GM23338 (cell line): ENCODE measurements around the gene PKP3. TPM values are rescaled to one million over a fixed set of nuclear protein-coding genes. Genes with fewer than 3 reads are reported as not detected.

Source experiments
- ATAC-seq: fragments of 200-7000 bp; cut with Tn5 transposase; 3 replicates; pipeline ENCODE4 v1.9.1; 2020
- DNase-seq: peaks from one replicate; pipeline ENCODE4 v3.0.0-alpha.2; 2015; ENCODE audit warnings: low spot score
- H2AFZ ChIP-seq: fragments of 200-600 bp; sonication (generic); 2 replicates; pipeline ENCODE4 v1.8.0; 2016; ENCODE audit warnings: antibody characterized with exemption, mild to moderate bottlenecking, moderate library complexity
- H3F3A ChIP-seq: fragments of 200-600 bp; sonication (generic); replicated peaks from 2 replicates; pipeline ENCODE4 v1.8.0; 2017; ENCODE audit warnings: antibody characterized with exemption, mixed run types, low read depth
- H3K27ac ChIP-seq: fragments of 200-600 bp; sonication (generic); 2 replicates; pipeline ENCODE4 v1.6.1; 2016; ENCODE audit warnings: low read depth
- H3K27me3 ChIP-seq: fragments of 200-600 bp; sonication (generic); 2 replicates; pipeline ENCODE4 v1.8.0; 2016; ENCODE audit warnings: mild to moderate bottlenecking, mixed run types, moderate library complexity; ENCODE audit not compliant: insufficient read depth
- H3K36me3 ChIP-seq: fragments of 200-600 bp; sonication (generic); 2 replicates; pipeline ENCODE4 v1.8.0; 2016; ENCODE audit warnings: mild to moderate bottlenecking; ENCODE audit not compliant: insufficient read depth
- H3K4me1 ChIP-seq: fragments of 200-600 bp; sonication (generic); 2 replicates; pipeline ENCODE4 v1.8.0; 2016; ENCODE audit warnings: mild to moderate bottlenecking, moderate library complexity; ENCODE audit not compliant: insufficient read depth
- H3K4me2 ChIP-seq: fragments of 200-600 bp; sonication (generic); 2 replicates; pipeline ENCODE4 v1.7.1; 2017; ENCODE audit warnings: mixed run types
- H3K4me3 ChIP-seq: fragments of 200-600 bp; sonication (generic); 2 replicates; pipeline ENCODE4 v1.6.1; 2016; ENCODE audit warnings: mixed run types
- H3K79me2 ChIP-seq: fragments of 200-600 bp; sonication (generic); replicated peaks from 2 replicates; pipeline ENCODE4 v1.8.0; 2017; ENCODE audit warnings: mild to moderate bottlenecking; ENCODE audit not compliant: insufficient read depth
- H3K9me2 ChIP-seq: fragments of 200-600 bp; sonication (generic); 2 replicates; pipeline ENCODE4 v1.8.0; 2017; ENCODE audit not compliant: insufficient read depth
- H4K20me1 ChIP-seq: fragments of 200-600 bp; sonication (generic); replicated peaks from 2 replicates; pipeline ENCODE4 v1.8.0; 2017; ENCODE audit warnings: mild to moderate bottlenecking; ENCODE audit not compliant: insufficient read depth
- H3K27ac Mint-ChIP-seq: 2 replicates; pipeline ENCODE4 v1.8.0; 2020; ENCODE audit warnings: inconsistent platforms, mild to moderate bottlenecking, moderate library complexity, mixed read lengths
- H3K27me3 Mint-ChIP-seq: 3 replicates; pipeline ENCODE4 v1.8.0; 2022; ENCODE audit warnings: low read depth, mild to moderate bottlenecking, moderate library complexity, mixed read lengths, inconsistent platforms; ENCODE audit not compliant: insufficient read depth, poor library complexity
- H3K36me3 Mint-ChIP-seq: 3 replicates; pipeline ENCODE4 v1.8.0; 2021; ENCODE audit warnings: low read depth, mild to moderate bottlenecking, inconsistent platforms, moderate library complexity, mixed read lengths
- H3K4me1 Mint-ChIP-seq: 3 replicates; pipeline ENCODE4 v1.8.0; 2020; ENCODE audit warnings: mild to moderate bottlenecking, inconsistent platforms, mixed read lengths
- H3K4me3 Mint-ChIP-seq: 3 replicates; pipeline ENCODE4 v1.8.0; 2021; ENCODE audit warnings: moderate library complexity, mild to moderate bottlenecking, inconsistent platforms, mixed read lengths
- H3K9me3 Mint-ChIP-seq: 3 replicates; pipeline ENCODE4 v1.8.0; 2020; ENCODE audit warnings: moderate library complexity, mild to moderate bottlenecking, inconsistent platforms, mixed read lengths
- CREB1 ChIP-seq: fragments of 250-450 bp; sonication (Bioruptor Pico); IDR thresholded peaks from 2 replicates; pipeline ENCODE4 v1.5.0; 2020; ENCODE audit warnings: low read depth, mild to moderate bottlenecking, moderate library complexity
- ETS1 ChIP-seq: IDR thresholded peaks from 2 replicates; pipeline ENCODE4 v1.6.1; 2016; ENCODE audit warnings: antibody characterized with exemption
- EZH2phosphoT487 ChIP-seq: fragments of 200-600 bp; sonication (generic); IDR thresholded peaks from one replicate; pipeline ENCODE4 v1.8.1; 2018; ENCODE audit warnings: antibody characterized with exemption; ENCODE audit not compliant: unreplicated experiment
- JUNB ChIP-seq: IDR thresholded peaks from one replicate; pipeline ENCODE4 v1.6.1; 2016; ENCODE audit warnings: antibody characterized with exemption; ENCODE audit not compliant: unreplicated experiment
- STAT1 ChIP-seq: IDR thresholded peaks from one replicate; pipeline ENCODE4 v1.6.1; 2016; ENCODE audit warnings: antibody characterized with exemption; ENCODE audit not compliant: unreplicated experiment
- ZNF331 ChIP-seq: fragments of 250-450 bp; sonication (Bioruptor Pico); IDR thresholded peaks from 2 replicates; pipeline ENCODE4 v1.5.0; 2020; ENCODE audit warnings: low read depth, mild to moderate bottlenecking, moderate library complexity
- polyA plus RNA-seq: library from polyadenylated mRNA; unstranded; fragments of >200 nt; fragmentation: Nextera tagmentation; extraction: Ambion mirVana; gene quantifications from 2 replicates; pipeline ENCODE4 v1.2.1, GENCODE V29; 2016
- total RNA-seq: library from RNA; depleted of rRNA; stranded (reverse); fragments of >200 nt; shearing (Covaris generic); gene quantifications from 2 replicates; pipeline ENCODE4 v1.2.3, GENCODE V29; 2014
- TF ChIP-seq, protein P1 (sequence below), 2 experiments: fragments of 200-600 bp in 1 of 2; sonication (generic) in 1 of 2; conservative IDR thresholded peaks; 2 replicates each; pipeline versions ENCODE4 v1.5.1 to v1.6.1; 2016 to 2017; ENCODE audit warnings: antibody characterized with exemption in 2 of 2, low read depth in 2 of 2, mild to moderate bottlenecking in 2 of 2, moderate library complexity in 1 of 2
- TF ChIP-seq, protein P2 (sequence below): IDR thresholded peaks from one replicate; pipeline ENCODE4 v1.6.1; 2018; ENCODE audit warnings: antibody characterized with exemption; ENCODE audit not compliant: unreplicated experiment

PKP3 gene
- total and polyA plus RNA-seq, 2 experiments from 2014 or later: 7.2 to 23.0 TPM

DNA sequence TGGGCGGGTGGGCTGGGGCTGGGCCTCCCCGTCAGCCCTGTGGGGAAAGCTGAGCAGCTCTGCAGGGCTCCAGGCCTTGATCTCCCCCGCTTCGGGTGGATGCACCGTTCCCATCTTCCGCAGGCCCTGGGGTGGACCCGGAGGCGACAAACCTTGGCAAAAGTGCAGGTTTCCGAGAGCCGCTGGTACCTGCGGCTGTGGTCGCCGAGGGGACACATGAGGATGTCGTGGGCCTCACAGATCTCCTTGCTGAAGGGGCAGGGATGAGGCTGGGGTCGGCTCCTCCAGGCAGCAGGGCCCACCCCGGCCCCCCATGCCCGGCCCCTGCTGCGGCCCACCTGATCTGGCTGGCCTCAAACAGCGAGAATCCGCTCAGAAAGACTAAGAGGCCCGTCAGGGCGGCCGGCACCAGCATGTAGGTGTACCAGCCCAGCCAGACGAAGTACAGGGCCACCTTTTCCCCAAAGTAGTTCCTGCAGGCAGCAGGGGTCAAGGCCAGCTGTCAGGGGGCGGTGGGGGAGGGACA lies 36.0 kb downstream of the PKP3 start:
- H3K36me3 Mint-ChIP-seq: peaks cover 4% of the 10 kb centered on the region
- no peaks in the 10 kb centered on the region for H3K9me2 ChIP-seq
- peaks cover 3% of the 10 kb centered on the region; the same call in 2 of the 3 replicates for H3K9me3 Mint-ChIP-seq
- H3K79me2 ChIP-seq: no peaks in the 10 kb centered on the region
- no peaks in the 10 kb centered on the region for H4K20me1 ChIP-seq
- ATAC-seq: peak; percentile 62
- no peak overlapping the region for H3K27ac ChIP-seq
- peaks cover 7% of the 10 kb centered on the region for H3K27me3 Mint-ChIP-seq
- no peak overlapping the region for H3K4me3 Mint-ChIP-seq
- H3K4me1 Mint-ChIP-seq: peaks cover 3% of the 10 kb centered on the region; the same call in 1 of the 3 replicates
- 0 out of 2 replicates have a peak, but pooled peaks cover 2% of the 10 kb centered on the region for H3F3A ChIP-seq
- no peak for DNase-seq
- no peaks in the 10 kb centered on the region for H3K27me3 ChIP-seq
- no peak overlapping the region for H3K4me3 ChIP-seq
- H2AFZ ChIP-seq: no peak overlapping the region
- H3K4me1 ChIP-seq: no peaks in the 10 kb centered on the region
- no peak overlapping the region for H3K27ac Mint-ChIP-seq
- H3K4me2 ChIP-seq: no peak overlapping the region
- TF ChIP-seq JUNB (no peak), STAT1 (no peak)
- H3K36me3 ChIP-seq: no peaks in the 10 kb centered on the region

- TF ChIP-seq ZNF331 (CRISPR knock-in tag) (no peak), CREB1 (no peak), ETS1 (no peak), EZH2phosphoT487 (no peak)
- TF ChIP-seq, protein P1, sequence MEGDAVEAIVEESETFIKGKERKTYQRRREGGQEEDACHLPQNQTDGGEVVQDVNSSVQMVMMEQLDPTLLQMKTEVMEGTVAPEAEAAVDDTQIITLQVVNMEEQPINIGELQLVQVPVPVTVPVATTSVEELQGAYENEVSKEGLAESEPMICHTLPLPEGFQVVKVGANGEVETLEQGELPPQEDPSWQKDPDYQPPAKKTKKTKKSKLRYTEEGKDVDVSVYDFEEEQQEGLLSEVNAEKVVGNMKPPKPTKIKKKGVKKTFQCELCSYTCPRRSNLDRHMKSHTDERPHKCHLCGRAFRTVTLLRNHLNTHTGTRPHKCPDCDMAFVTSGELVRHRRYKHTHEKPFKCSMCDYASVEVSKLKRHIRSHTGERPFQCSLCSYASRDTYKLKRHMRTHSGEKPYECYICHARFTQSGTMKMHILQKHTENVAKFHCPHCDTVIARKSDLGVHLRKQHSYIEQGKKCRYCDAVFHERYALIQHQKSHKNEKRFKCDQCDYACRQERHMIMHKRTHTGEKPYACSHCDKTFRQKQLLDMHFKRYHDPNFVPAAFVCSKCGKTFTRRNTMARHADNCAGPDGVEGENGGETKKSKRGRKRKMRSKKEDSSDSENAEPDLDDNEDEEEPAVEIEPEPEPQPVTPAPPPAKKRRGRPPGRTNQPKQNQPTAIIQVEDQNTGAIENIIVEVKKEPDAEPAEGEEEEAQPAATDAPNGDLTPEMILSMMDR (conservative IDR thresholded peaks at IDR 0.05; ENCODE audit: low read depth in 2 of 2): no peak
- TF ChIP-seq, protein P2, sequence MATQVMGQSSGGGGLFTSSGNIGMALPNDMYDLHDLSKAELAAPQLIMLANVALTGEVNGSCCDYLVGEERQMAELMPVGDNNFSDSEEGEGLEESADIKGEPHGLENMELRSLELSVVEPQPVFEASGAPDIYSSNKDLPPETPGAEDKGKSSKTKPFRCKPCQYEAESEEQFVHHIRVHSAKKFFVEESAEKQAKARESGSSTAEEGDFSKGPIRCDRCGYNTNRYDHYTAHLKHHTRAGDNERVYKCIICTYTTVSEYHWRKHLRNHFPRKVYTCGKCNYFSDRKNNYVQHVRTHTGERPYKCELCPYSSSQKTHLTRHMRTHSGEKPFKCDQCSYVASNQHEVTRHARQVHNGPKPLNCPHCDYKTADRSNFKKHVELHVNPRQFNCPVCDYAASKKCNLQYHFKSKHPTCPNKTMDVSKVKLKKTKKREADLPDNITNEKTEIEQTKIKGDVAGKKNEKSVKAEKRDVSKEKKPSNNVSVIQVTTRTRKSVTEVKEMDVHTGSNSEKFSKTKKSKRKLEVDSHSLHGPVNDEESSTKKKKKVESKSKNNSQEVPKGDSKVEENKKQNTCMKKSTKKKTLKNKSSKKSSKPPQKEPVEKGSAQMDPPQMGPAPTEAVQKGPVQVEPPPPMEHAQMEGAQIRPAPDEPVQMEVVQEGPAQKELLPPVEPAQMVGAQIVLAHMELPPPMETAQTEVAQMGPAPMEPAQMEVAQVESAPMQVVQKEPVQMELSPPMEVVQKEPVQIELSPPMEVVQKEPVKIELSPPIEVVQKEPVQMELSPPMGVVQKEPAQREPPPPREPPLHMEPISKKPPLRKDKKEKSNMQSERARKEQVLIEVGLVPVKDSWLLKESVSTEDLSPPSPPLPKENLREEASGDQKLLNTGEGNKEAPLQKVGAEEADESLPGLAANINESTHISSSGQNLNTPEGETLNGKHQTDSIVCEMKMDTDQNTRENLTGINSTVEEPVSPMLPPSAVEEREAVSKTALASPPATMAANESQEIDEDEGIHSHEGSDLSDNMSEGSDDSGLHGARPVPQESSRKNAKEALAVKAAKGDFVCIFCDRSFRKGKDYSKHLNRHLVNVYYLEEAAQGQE: no peak
- no peak for ATAC-seq
- Histone ChIP-seq H3K36me3 (no peaks in the 10 kb centered on the region), H3K27ac (no peak overlapping the region), H2AFZ (no peak overlapping the region), H3K4me2 (no peak overlapping the region), H3F3A (0 out of 2 replicates have a peak, but pooled peaks cover 2% of the 10 kb centered on the region), H3K4me3 (no peak overlapping the region), H3K4me1 (no peaks in the 10 kb centered on the region), H4K20me1 (no peaks in the 10 kb centered on the region), H3K79me2 (no peaks in the 10 kb centered on the region), H3K9me2 (no peaks in the 10 kb centered on the region), H3K27me3 (no peaks in the 10 kb centered on the region)
- Mint-ChIP-seq H3K9me3 (peaks cover 8% of the 10 kb centered on the region), H3K27ac (no peak overlapping the region), H3K4me3 (no peak overlapping the region), H3K36me3 (peaks cover 7% of the 10 kb centered on the region), H3K4me1 (peaks cover 3% of the 10 kb centered on the region; the same call in 1 of the 3 replicates), H3K27me3 (peaks cover 7% of the 10 kb centered on the region)
- no peak for DNase-seq
Observed at GRCh38 chr11:431921-432320, 37.9 kb downstream of the PKP3 start.
